HG02763 (cell line): ENCODE measurements around the gene SRL.

Experiments used
- ATAC-seq: cut with Tn5 transposase; IDR thresholded peaks from one replicate; pipeline ENCODE4 v1.9.1; 2021; ENCODE audit warnings: mild to moderate bottlenecking, moderate library complexity; ENCODE audit not compliant: unreplicated experiment

SRL gene

GRCh38 chr16:4204521-4204920, 37.4 kb downstream of the SRL start:
- no peak for ATAC-seq

- no peak for ATAC-seq
These were observed 38.1 kb downstream of the SRL start for GRCh38 chr16:4203748-4204147.

GRCh38 chr16:4202615-4203345, 39.1 kb downstream of the SRL start:
- ATAC-seq = no peak

GRCh38 chr16:4200781-4201137, 41.1 kb downstream of the SRL start:
- ATAC-seq = no peak

GRCh38 chr16:4200000-4200780, 41.7 kb downstream of the SRL start:
- no peak for ATAC-seq

GRCh38 chr16:4198816-4199215, 43.1 kb downstream of the SRL start:
- ATAC-seq = no peak

GRCh38 chr16:4194661-4195060, 47.2 kb downstream of the SRL start:
- ATAC-seq = no peak

GRCh38 chr16:4193920-4194319, 48.0 kb downstream of the SRL start:
- ATAC-seq = no peak

GRCh38 chr16:4192206-4192605, 49.7 kb downstream of the SRL start:
- no peak for ATAC-seq

- no peak for ATAC-seq
These were observed 51.1 kb downstream of the SRL start for GRCh38 chr16:4190712-4191333.

- no peak for ATAC-seq
These were observed 51.8 kb downstream of the SRL start for GRCh38 chr16:4190086-4190485.

- ATAC-seq = no peak
These were observed 57.7 kb downstream of the SRL start for GRCh38 chr16:4184038-4184702.

GRCh38 chr16:4183237-4184037, 58.4 kb downstream of the SRL start:
- ATAC-seq = peak; percentile 80

GRCh38 chr16:4182581-4183236, 59.2 kb downstream of the SRL start:
- peak; percentile 27 for ATAC-seq

GRCh38 chr16:4180511-4180910, 61.4 kb downstream of the SRL start:
- ATAC-seq = no peak

- ATAC-seq = no peak
These were observed 62.1 kb downstream of the SRL start for GRCh38 chr16:4179763-4180260.

GRCh38 chr16:4179020-4179419, 62.9 kb downstream of the SRL start:
- no peak for ATAC-seq

GRCh38 chr16:4178468-4179010, 63.3 kb downstream of the SRL start:
- no peak for ATAC-seq

- peak; percentile 54 for ATAC-seq
These were observed 64.9 kb downstream of the SRL start for GRCh38 chr16:4176906-4177417.
